ENCODE results near the gene USH2A. TPM values are rescaled to one million over a fixed set of nuclear protein-coding genes. Genes with fewer than 3 reads are reported as not detected.

USH2A gene
- total and polyA plus RNA-seq, 8 donors, result 0.03 to 0.06 (median 0.04) TPM; not detected in 2

DNA sequence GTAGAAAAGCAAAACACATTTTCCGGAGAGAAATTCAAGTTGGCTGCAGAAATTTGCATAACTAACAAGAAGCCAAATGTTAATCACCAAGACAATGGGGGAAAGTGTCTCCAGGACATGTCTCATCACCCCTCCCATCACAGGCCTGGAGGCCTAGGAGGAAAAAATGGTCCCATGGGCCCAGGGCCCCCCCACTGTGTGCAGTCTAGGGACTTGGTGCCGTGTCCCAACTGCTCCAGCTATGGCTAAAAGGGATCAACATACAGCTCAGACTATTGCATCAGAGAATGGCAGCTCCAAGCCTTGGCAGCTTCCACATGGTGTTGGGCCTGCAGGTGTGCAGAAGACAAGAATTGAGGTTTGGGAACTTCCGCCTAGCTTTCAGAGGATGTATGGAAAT, 138.2 kb downstream of the USH2A start:
- no peak overlapping the region for H3K4me3 ChIP-seq
- no peak overlapping the region for H3K27ac ChIP-seq
- H3K27me3 ChIP-seq, result no peaks in the 10 kb centered on the region
- TF ChIP-seq, protein P1, sequence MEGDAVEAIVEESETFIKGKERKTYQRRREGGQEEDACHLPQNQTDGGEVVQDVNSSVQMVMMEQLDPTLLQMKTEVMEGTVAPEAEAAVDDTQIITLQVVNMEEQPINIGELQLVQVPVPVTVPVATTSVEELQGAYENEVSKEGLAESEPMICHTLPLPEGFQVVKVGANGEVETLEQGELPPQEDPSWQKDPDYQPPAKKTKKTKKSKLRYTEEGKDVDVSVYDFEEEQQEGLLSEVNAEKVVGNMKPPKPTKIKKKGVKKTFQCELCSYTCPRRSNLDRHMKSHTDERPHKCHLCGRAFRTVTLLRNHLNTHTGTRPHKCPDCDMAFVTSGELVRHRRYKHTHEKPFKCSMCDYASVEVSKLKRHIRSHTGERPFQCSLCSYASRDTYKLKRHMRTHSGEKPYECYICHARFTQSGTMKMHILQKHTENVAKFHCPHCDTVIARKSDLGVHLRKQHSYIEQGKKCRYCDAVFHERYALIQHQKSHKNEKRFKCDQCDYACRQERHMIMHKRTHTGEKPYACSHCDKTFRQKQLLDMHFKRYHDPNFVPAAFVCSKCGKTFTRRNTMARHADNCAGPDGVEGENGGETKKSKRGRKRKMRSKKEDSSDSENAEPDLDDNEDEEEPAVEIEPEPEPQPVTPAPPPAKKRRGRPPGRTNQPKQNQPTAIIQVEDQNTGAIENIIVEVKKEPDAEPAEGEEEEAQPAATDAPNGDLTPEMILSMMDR (IDR thresholded peaks at IDR 0.05), result no peak
- no peak for ATAC-seq
- no peaks in the 10 kb centered on the region for H3K4me1 ChIP-seq
- no peaks in the 10 kb centered on the region for H3K36me3 ChIP-seq
- H3K9me3 ChIP-seq, result peaks cover 0 to 21% of the 10 kb centered on the region in 2 donors
- peak in 1 of 4 donors; percentile 8 for DNase-seq
- intact Hi-C loops (cut with DNase I), result no loop called here

DNA sequence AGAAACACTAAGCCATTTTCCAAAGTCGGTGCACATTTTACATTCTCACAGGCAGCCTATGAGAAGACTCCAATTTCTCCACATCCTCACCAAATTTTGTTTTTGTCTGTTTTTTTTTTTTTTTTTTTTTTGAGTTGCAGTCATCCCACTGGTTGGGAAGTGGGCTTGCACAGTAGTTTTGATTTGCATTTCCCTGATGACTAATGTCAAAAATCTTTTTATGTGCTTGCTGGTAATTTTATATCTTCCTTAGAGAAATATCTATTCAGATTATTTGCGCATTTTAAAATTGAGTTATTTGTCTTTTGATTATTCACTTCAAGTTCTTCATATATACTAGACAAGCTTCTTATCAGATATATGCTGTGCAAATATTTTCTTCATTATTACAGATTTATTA, 141.5 kb downstream of the USH2A start:
- ATAC-seq (no peak), DNase-seq (no peak)
- TF ChIP-seq, protein P1 (IDR thresholded peaks at IDR 0.05), result no peak
- intact Hi-C loops (cut with DNase I), result no loop called here
- Histone ChIP-seq H3K27ac (no peak overlapping the region), H3K4me1 (no peaks in the 10 kb centered on the region), H3K36me3 (no peaks in the 10 kb centered on the region), H3K4me3 (no peak overlapping the region), H3K27me3 (no peaks in the 10 kb centered on the region), H3K9me3 (peaks cover 0 to 21% of the 10 kb centered on the region in 2 donors)

GRCh38 chr1:216270086-216270773, 153.0 kb downstream of the USH2A start:
- Histone ChIP-seq H3K27me3 (no peaks in the 10 kb centered on the region), H3K9me3 (no peaks in the 10 kb centered on the region), H3K36me3 (no peaks in the 10 kb centered on the region), H3K4me1 (no peaks in the 10 kb centered on the region), H3K27ac (no peak overlapping the region), H3K4me3 (no peak overlapping the region)
- ATAC-seq, result no peak
- intact Hi-C loops (cut with DNase I), result no loop called here
- DNase-seq, result no peak
- TF ChIP-seq, protein P1 (IDR thresholded peaks at IDR 0.05), result no peak

DNA sequence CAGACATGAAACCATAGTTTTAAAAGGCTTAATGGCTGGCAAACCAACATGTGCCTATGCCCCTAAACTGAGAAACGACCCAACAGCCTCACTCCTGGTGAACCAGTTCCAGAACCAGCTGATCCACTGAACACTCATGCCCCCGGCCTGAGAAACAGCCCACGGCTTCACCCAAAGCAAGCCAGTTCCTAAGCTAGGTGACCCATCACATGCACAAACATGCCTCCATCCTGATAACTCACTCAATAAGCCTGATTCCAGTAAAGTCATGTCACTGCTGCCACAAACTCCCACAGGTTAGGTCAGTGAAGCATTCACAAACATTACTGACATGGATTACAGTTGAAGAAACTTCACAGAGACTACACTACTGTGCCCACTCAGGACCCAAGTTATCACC, 161.6 kb downstream of the USH2A start:
- H3K27ac ChIP-seq, result no peak overlapping the region
- DNase-seq (peak in 1 of 4 donors; percentile 33), ATAC-seq (no peak)
- no peaks in the 10 kb centered on the region for H3K36me3 ChIP-seq
- no peaks in the 10 kb centered on the region for H3K27me3 ChIP-seq
- TF ChIP-seq, protein P1 (IDR thresholded peaks at IDR 0.05), result no peak
- intact Hi-C loops (cut with DNase I), result no loop called here
- no peak overlapping the region for H3K4me3 ChIP-seq
- H3K9me3 ChIP-seq, result no peaks in the 10 kb centered on the region
- no peaks in the 10 kb centered on the region for H3K4me1 ChIP-seq

DNA sequence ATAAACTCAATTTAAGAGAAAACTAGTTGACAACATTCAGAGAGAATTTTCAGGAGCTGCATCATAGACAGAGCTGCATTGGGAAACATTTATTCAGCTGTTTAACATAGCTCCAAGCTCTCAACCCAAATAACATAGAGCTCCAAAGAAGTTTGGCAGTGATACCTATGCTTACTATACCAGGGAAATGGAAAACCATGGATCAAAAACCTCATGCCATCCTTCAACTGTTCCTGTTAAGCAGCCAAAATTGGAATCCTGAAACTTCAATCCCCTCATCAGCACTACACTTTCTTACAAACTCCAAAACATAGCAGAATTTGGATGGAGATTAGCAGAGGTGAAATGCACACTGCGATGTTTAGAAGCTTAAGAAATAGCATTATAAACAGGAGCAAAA, 164.4 kb downstream of the USH2A start:
- intact Hi-C loops (cut with DNase I), result no loop called here
- TF ChIP-seq, protein P1 (IDR thresholded peaks at IDR 0.05), result no peak
- no peak for ATAC-seq
- H3K4me1 ChIP-seq, result no peaks in the 10 kb centered on the region
- no peaks in the 10 kb centered on the region for H3K9me3 ChIP-seq
- no peak overlapping the region for H3K4me3 ChIP-seq
- H3K27me3 ChIP-seq, result no peaks in the 10 kb centered on the region
- no peak overlapping the region for H3K27ac ChIP-seq
- H3K36me3 ChIP-seq, result no peaks in the 10 kb centered on the region
- no peak for DNase-seq

Measured in left lung (tissue), 10 donors.